Measurements from ENCODE around the gene SUV39H1.

DNA sequence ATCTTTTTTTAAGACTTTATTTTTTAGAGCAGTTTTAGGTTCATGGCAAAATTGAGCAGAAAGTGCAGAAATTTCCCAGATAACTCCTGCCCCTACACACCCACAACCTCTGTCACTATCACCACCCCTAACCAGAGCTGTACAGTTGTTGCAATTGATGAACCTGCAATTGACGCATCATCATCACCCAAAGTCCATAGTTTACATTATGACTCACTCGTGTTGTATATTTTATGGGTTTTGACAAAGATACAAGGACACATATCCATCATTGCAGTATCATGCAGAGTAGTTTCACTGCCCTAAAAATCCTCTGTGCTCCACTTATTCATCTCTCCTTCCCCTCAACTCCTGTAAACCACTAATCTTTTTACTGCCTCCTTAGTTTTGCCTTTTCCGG, 47.4 kb upstream of the SUV39H1 start:
- TF ChIP-seq CTCF (IDR thresholded peaks at IDR 0.05) (no peak), POLR2A (IDR thresholded peaks at IDR 0.05) (no peak)
